ENCODE results near the gene HDLBP. TPM values are rescaled to one million over a fixed set of nuclear protein-coding genes. Genes with fewer than 3 reads are reported as not detected.

Gene HDLBP
- total and polyA plus RNA-seq, 2 experiments from 2014 or later, result 389 to 437 TPM

- Histone ChIP-seq H3K27ac (no peak overlapping the region), H3K79me2 (no peaks in the 10 kb centered on the region), H4K20me1 (ENCODE audit: insufficient read depth, poor library complexity, severe bottlenecking) (no peaks in the 10 kb centered on the region), H3K4me3 (no peak overlapping the region), H3K4me1 (ENCODE audit: insufficient read depth) (peaks cover 14% of the 10 kb centered on the region), H3K27me3 (no peaks in the 10 kb centered on the region), H3K9me3 (ENCODE audit: low read depth) (no peaks in the 10 kb centered on the region), H3K9me2 (replicated peaks; ENCODE audit: insufficient read depth) (no peaks in the 10 kb centered on the region), H3K36me3 (replicated peaks; ENCODE audit: insufficient read depth, low read depth) (no peaks in the 10 kb centered on the region), H2AFZ (no peak overlapping the region), H3K4me2 (no peak overlapping the region)
- TF ChIP-seq EZH2 (IDR thresholded peaks at IDR 0.05; ENCODE audit: borderline replicate concordance), result no peak
- TF ChIP-seq, protein P1, sequence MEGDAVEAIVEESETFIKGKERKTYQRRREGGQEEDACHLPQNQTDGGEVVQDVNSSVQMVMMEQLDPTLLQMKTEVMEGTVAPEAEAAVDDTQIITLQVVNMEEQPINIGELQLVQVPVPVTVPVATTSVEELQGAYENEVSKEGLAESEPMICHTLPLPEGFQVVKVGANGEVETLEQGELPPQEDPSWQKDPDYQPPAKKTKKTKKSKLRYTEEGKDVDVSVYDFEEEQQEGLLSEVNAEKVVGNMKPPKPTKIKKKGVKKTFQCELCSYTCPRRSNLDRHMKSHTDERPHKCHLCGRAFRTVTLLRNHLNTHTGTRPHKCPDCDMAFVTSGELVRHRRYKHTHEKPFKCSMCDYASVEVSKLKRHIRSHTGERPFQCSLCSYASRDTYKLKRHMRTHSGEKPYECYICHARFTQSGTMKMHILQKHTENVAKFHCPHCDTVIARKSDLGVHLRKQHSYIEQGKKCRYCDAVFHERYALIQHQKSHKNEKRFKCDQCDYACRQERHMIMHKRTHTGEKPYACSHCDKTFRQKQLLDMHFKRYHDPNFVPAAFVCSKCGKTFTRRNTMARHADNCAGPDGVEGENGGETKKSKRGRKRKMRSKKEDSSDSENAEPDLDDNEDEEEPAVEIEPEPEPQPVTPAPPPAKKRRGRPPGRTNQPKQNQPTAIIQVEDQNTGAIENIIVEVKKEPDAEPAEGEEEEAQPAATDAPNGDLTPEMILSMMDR (IDR thresholded peaks at IDR 0.05; ENCODE audit: poor library complexity), result no peak
- no peak for TF ChIP-seq EZH2phosphoT487 (IDR thresholded peaks at IDR 0.05; ENCODE audit: low read depth, severe bottlenecking, unreplicated experiment)
- WGBS (ENCODE audit: low lambda C conversion rate, missing lambda C conversion rate), result 84% methylated on average over 23 of the region's 23 CpGs
- no peak for DNase-seq (ENCODE audit: low spot score)
Observed at GRCh38 chr2:241223211-241224017, 92.1 kb downstream of the HDLBP start.

DNA sequence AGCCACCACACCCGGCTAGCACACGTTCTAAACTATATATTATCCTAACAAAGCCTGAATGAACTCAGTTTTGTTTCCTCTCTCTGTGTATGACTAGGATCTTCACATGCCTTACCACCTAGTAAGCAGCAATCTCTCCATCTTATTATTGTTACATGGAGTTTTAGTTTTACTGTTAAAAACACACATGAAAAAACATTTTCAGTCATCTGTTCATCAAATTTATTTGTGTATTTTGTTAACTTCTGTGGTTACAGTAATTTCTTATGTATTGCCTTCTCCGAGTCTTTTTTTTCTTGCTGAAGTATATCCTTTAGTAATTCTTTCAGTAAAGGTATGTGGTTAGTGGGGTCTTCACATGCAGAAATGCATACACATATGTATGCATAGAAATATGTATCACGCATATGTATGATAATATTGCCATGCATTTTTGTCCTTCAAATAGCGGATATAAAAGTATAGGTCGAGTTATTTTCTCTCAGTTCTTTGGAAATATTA lies 95.6 kb downstream of the HDLBP start:
- Histone ChIP-seq H3K9me3 (ENCODE audit: low read depth) (no peaks in the 10 kb centered on the region), H3K79me2 (no peaks in the 10 kb centered on the region), H3K4me3 (no peak overlapping the region), H4K20me1 (ENCODE audit: insufficient read depth, poor library complexity, severe bottlenecking) (no peaks in the 10 kb centered on the region), H3K27me3 (peaks cover 6% of the 10 kb centered on the region), H3K36me3 (replicated peaks; ENCODE audit: insufficient read depth, low read depth) (no peaks in the 10 kb centered on the region), H3K4me1 (ENCODE audit: insufficient read depth) (peaks cover 13% of the 10 kb centered on the region), H3K9me2 (replicated peaks; ENCODE audit: insufficient read depth) (no peaks in the 10 kb centered on the region), H3K27ac (no peak overlapping the region), H3K4me2 (no peak overlapping the region), H2AFZ (no peak overlapping the region)
- no peak for TF ChIP-seq EZH2 (IDR thresholded peaks at IDR 0.05; ENCODE audit: borderline replicate concordance)
- TF ChIP-seq, protein P1 (IDR thresholded peaks at IDR 0.05; ENCODE audit: poor library complexity), result no peak
- no peak for TF ChIP-seq EZH2phosphoT487 (IDR thresholded peaks at IDR 0.05; ENCODE audit: low read depth, severe bottlenecking, unreplicated experiment)
- no peak for DNase-seq (ENCODE audit: low spot score)
- 89% methylated on average over 6 of the region's 6 CpGs for WGBS (ENCODE audit: low lambda C conversion rate, missing lambda C conversion rate)

GRCh38 chr2:241219030-241219382 lies 96.5 kb downstream of the HDLBP start:
- Histone ChIP-seq H3K79me2 (no peaks in the 10 kb centered on the region), H3K9me2 (replicated peaks; ENCODE audit: insufficient read depth) (no peaks in the 10 kb centered on the region), H3K4me2 (peak overlapping the region; percentile 93), H2AFZ (peak overlapping the region; percentile 89), H3K4me3 (peak overlapping the region; percentile 79), H3K9me3 (ENCODE audit: low read depth) (no peaks in the 10 kb centered on the region), H3K36me3 (replicated peaks; ENCODE audit: insufficient read depth, low read depth) (no peaks in the 10 kb centered on the region), H3K4me1 (ENCODE audit: insufficient read depth) (peaks cover 6% of the 10 kb centered on the region), H3K27ac (no peak overlapping the region), H3K27me3 (peaks cover 6% of the 10 kb centered on the region), H4K20me1 (ENCODE audit: insufficient read depth, poor library complexity, severe bottlenecking) (no peaks in the 10 kb centered on the region)
- TF ChIP-seq EZH2 (IDR thresholded peaks at IDR 0.05; ENCODE audit: borderline replicate concordance) (no peak), EZH2phosphoT487 (IDR thresholded peaks at IDR 0.05; ENCODE audit: low read depth, severe bottlenecking, unreplicated experiment) (no peak)
- TF ChIP-seq, protein P1 (IDR thresholded peaks at IDR 0.05; ENCODE audit: poor library complexity), result no peak
- WGBS (ENCODE audit: low lambda C conversion rate, missing lambda C conversion rate), result 58% methylated on average over 4 of the region's 4 CpGs
- no peak for DNase-seq (ENCODE audit: low spot score)
